ENCODE measurements around the gene USP13. TPM values are rescaled to one million over a fixed set of nuclear protein-coding genes. Genes with fewer than 3 reads are reported as not detected.

Gene USP13
- total RNA-seq, 2 donors from 2014 or later = 57.5 to 57.7 TPM

- DNase-seq (no peak), ATAC-seq (no peak)
- intact Hi-C loops (cut with DNase I) = no loop called here
Measured at GRCh38 chr3:179651687-179652446, 973 bp upstream of the USP13 start.

GRCh38 chr3:179653096-179653797 is 407 bp downstream of the USP13 start:
- intact Hi-C loops (cut with DNase I) = no loop called here
- DNase-seq (peak; percentile 83), ATAC-seq (peak; percentile 83 to 90)

DNA sequence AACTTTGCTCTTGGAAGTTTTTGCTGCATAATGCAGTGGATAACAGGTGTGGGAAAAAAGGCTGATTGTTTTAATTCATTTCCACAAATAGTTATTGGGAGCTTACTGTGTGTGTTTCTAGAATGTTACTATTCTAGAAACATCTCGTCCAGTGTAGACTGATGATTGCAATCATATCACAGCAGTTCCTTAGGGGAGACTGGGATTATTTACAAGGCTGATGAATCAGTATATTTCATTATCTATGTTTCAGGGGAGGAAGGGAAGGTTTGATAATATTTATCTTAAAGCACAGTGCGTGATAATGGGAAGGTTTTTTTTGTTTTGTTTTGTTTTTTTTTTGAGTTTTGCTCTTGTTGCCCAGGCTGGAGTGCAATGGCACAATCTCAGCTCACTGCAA is 2.4 kb downstream of the USP13 start:
- intact Hi-C loops (cut with DNase I) = no loop called here
- DNase-seq = no peak
- no peak for ATAC-seq

DNA sequence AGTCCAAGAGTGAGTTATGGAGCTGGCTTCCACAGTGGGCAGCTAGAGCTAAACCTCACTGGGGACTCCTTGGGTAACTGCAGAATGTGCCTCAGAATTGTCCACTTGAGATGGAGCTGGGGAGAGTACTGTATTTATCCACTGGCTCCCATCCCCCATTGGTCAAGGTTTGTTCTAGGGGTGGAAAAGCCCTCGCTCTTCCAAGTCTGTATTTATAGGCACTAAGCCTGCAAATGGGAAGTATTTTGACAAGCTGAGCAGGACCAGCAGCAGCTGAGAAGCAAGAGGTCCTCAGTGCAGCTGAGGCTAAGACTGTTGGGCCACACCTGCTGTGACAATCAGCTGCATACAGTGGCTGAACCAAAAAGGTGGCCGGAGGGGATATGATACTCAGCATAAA is 5.8 kb downstream of the USP13 start:
- no peak for DNase-seq
- intact Hi-C loops (cut with DNase I) = no loop called here
- no peak for ATAC-seq

GRCh38 chr3:179660872-179661271 is 8.0 kb downstream of the USP13 start:
- intact Hi-C loops (cut with DNase I) = no loop called here
- DNase-seq = no peak
- no peak for ATAC-seq

DNA sequence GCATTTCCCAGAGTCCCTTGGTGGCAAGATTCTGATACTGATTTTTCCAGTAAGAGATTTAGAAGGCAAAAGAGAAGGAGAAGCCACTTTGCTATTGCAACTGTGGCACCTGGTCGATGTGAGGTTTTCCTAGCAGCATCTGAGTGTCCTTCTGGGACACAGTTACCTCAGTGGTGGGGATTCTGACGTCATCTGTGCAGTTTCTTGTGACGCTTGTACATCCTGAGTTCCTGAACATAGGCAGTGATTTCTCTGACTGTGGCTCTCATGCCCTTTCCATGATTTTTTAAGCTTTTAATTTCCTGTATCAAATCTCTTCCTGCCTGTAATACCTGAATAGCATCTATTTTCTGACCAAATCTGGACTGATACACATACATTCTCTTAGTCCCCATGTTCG is 8.9 kb downstream of the USP13 start:
- no peak for ATAC-seq
- intact Hi-C loops (cut with DNase I) = no loop called here
- DNase-seq = no peak

DNA sequence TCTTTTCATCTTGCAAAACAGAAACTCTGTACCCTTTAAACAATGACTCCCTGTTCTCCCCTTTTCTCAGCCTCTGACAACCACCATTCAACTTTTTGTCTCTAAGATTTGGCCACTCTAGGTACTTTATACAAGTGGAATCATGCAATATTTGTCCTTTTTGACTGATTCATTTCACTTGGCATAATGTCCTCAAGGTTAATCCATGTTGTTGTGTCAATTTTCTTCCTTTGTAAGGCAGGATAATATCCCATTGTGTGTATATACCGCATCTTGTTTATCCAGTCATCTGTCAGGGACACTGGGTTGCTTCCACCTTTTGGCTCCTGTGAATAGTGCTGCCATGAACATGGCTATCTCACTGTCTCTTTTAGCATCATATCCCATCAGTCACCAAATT is 10.3 kb downstream of the USP13 start:
- ATAC-seq (no peak), DNase-seq (no peak)
- intact Hi-C loops (cut with DNase I) = no loop called here

DNA sequence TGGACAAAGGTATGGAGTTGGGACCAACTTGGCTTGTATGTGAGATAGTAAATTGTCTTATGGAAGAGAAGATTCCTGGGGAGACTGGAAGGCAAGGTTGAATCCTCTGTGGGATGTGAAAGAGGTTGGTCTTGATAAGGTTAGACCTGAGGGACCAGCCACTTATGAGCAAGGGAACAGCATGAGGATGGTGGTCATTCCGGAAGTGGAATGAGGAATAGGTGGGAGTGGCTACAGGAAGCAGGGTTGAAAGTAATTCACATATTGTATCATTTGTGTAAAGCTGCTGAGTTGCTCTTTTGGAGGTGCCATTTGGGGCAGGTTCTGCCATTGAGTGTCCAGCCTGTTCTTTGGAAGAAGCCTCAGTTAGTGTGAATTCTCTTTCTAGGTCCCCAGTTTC is 13.2 kb downstream of the USP13 start:
- DNase-seq (no peak), ATAC-seq (no peak)
- intact Hi-C loops (cut with DNase I) = no loop called here

DNA sequence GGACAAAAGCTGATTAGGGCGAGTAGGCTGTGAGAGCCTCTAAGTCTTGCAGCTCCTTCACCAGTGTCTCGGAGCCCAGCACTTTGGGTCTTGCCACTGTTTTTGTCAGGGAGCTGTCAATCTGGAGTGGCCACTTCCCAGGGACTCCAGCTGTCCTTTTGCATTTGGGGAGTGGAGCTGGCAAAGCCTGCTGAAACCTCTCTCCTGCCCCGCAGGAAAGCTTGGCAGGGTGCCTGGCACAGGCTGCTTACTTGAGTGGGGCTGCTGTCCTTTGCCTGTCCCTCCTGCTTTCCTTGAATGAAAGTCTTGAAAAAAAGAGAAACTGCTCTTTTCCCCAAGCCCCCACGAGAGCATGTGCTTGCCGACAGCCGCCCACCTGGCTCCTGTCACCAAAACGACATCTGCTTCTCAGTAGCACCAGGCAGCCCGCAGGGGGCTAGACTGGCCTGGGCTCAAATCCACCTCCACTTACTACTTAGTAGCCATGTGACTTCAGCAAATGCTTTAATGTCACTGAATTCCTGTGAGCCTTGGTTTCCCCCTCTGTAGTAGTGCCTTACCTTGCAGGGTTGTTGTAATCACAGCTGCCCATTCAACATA is 13.7 kb downstream of the USP13 start:
- intact Hi-C loops (cut with DNase I) = no loop called here
- DNase-seq (peak; percentile 78), ATAC-seq (peak; percentile 81 to 90)

GRCh38 chr3:179668429-179668828 is 15.6 kb downstream of the USP13 start:
- no peak for ATAC-seq
- no peak for DNase-seq
- intact Hi-C loops (cut with DNase I) = no loop called here

GRCh38 chr3:179670311-179670710 is 17.5 kb downstream of the USP13 start:
- intact Hi-C loops (cut with DNase I) = no loop called here
- ATAC-seq (no peak), DNase-seq (no peak)

- ATAC-seq (no peak), DNase-seq (no peak)
- intact Hi-C loops (cut with DNase I) = no loop called here
Measured at GRCh38 chr3:179671309-179671708, 18.5 kb downstream of the USP13 start.

- peak; percentile 29 for DNase-seq
- intact Hi-C loops (cut with DNase I) = no loop called here
- ATAC-seq = peak; percentile 31 to 36
Measured at GRCh38 chr3:179671747-179672242, 19.0 kb downstream of the USP13 start.

- no peak for ATAC-seq
- intact Hi-C loops (cut with DNase I) = no loop called here
Measured at GRCh38 chr3:179672918-179673317, 20.1 kb downstream of the USP13 start.

GRCh38 chr3:179673523-179673922 is 20.7 kb downstream of the USP13 start:
- peak; percentile 31 to 44 for ATAC-seq
- intact Hi-C loops (cut with DNase I) = no loop called here

More at GRCh38 chr3:179672918-179673317, 20.1 kb downstream of the USP13 start:
- DNase-seq = no peak

DNA sequence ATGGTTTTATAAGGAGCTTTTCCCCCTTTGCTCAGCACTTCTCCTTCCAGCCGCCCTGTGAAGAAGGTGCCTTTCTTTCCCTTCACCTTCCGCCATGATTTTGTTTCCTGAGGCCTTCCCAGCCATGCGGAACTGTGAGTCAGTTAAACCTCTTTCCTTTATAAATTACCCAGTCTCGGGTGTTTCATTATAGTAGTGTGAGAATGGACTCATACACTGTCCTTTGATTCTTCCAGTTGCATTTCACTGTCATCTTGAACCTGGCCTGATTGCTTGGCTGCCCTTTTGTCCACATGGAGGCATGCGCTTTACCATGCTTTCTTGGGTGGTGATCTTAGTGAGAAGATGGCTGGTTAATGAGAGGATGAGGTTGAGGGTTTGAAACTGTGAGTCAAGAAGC is 23.2 kb downstream of the USP13 start:
- DNase-seq = no peak
- ATAC-seq = no peak
- intact Hi-C loops (cut with DNase I) = no loop called here

More at GRCh38 chr3:179673523-179673922, 20.7 kb downstream of the USP13 start:
- DNase-seq = no peak

GRCh38 chr3:179677884-179678283 is 25.0 kb downstream of the USP13 start:
- no peak for DNase-seq
- peak in 1 of 2 donors; percentile 48 for ATAC-seq
- intact Hi-C loops (cut with DNase I) = no loop called here

- intact Hi-C loops (cut with DNase I) = no loop called here
- DNase-seq = no peak
- peak; percentile 19 to 64 for ATAC-seq
Measured at GRCh38 chr3:179681492-179682263, 28.8 kb downstream of the USP13 start.

DNA sequence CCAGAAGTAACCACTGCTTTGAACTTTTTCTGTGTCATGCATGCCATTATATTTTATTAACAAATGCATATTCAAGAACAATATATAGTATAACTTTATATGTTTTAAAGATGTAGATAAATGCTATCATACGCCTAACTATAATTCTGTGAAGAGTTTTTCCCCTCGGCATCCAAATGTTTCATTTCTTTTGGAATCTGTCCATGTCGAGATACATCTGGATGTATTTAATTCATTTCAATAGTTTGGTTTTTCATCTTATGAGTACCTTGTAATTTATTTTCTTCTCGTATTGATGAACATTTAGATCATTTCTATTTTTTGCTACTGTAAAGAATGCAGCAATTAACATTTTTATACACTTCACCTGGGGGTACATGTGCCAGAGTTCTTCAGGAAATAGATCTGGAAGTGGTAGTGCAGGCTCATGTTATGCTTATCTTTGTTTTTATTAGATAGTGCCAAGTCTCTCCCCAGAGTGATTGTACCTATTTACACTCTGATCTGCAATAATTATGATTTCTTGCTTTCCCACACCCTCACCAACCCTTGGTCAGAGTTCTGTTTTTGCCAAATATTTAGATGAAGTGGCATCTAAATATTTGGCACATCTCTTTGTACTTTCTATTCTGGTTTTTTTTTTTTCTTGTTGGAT is 29.7 kb downstream of the USP13 start:
- intact Hi-C loops (cut with DNase I) = no loop called here
- DNase-seq (no peak), ATAC-seq (no peak)
